Spleen (tissue), 11 donors: ENCODE measurements around the gene CCNI. TPM values are rescaled to one million over a fixed set of nuclear protein-coding genes. Genes with fewer than 3 reads are reported as not detected.

ENCODE experiments used
- DNase-seq: peaks from one replicate; pipeline ENCODE4 v3.0.0-alpha.2; 2020
- H3K27ac ChIP-seq, 8 donors: fragments of 200-600 bp; sonication (generic) in 7 of 8; 1 replicate in 4 of 8; 2 replicates in 4 of 8; pipeline versions ENCODE4 v1.5.0 to v1.8.0; 2016 to 2021; ENCODE audit warnings: inconsistent platforms in 4 of 8, mild to moderate bottlenecking in 4 of 8, moderate library complexity in 1 of 8
- H3K27me3 ChIP-seq, 7 donors: fragments of 200-600 bp; sonication (generic) in 6 of 7; replicated peaks in 1 of 7; 1 replicate in 4 of 7; 2 replicates in 3 of 7; pipeline versions ENCODE4 v1.5.0 to v1.8.0; 2016 to 2021; ENCODE audit warnings: inconsistent platforms in 3 of 7, mild to moderate bottlenecking in 1 of 7
- H3K36me3 ChIP-seq, 6 donors: fragments of 200-600 bp; sonication (generic) in 5 of 6; 1 replicate in 4 of 6; 2 replicates in 2 of 6; pipeline versions ENCODE4 v1.5.0 to v1.8.0; 2016 to 2021; ENCODE audit warnings: inconsistent platforms in 2 of 6
- H3K4me1 ChIP-seq, 6 donors: fragments of 200-600 bp; sonication (generic) in 5 of 6; 1 replicate in 3 of 6; 2 replicates in 3 of 6; pipeline versions ENCODE4 v1.5.0 to v1.8.0; 2016 to 2021; ENCODE audit warnings: inconsistent platforms in 3 of 6
- H3K4me3 ChIP-seq, 8 donors: fragments of 200-600 bp; sonication (generic) in 7 of 8; 1 replicate in 4 of 8; 2 replicates in 4 of 8; pipeline versions ENCODE4 v1.5.0 to v1.8.0; 2016 to 2021; ENCODE audit warnings: inconsistent platforms in 4 of 8, mild to moderate bottlenecking in 4 of 8, moderate library complexity in 2 of 8
- H3K9me3 ChIP-seq, 8 donors: fragments of 200-600 bp; sonication (generic) in 7 of 8; 1 replicate in 4 of 8; 2 replicates in 4 of 8; pipeline versions ENCODE4 v1.5.0 to v1.8.0; 2016 to 2021; ENCODE audit warnings: inconsistent platforms in 4 of 8
- CTCF ChIP-seq, 11 experiments: fragments of 200-600 bp in 7 of 11; fragments of 450-650 bp in 4 of 11; sonication (generic) in 4 of 11; IDR thresholded peaks in 8 of 11; conservative IDR thresholded peaks in 3 of 11; 1 replicate in 7 of 11; 2 replicates in 4 of 11; pipeline versions ENCODE4 v1.4.0 to v1.8.0; 2016 to 2021; ENCODE audit warnings: antibody characterized with exemption in 11 of 11, inconsistent platforms in 4 of 11, mild to moderate bottlenecking in 1 of 11
- POLR2A ChIP-seq, 3 donors: fragments of 450-650 bp; IDR thresholded peaks; one replicate each; pipeline ENCODE4 v1.5.1; 2017; ENCODE audit warnings: antibody characterized with exemption in 3 of 3, mild to moderate bottlenecking in 1 of 3
- POLR2AphosphoS5 ChIP-seq, 3 donors: sonication (generic); formaldehyde crosslinking; IDR thresholded peaks; one replicate each; pipeline ENCODE4 v1.5.1; 2017; ENCODE audit warnings: antibody characterized with exemption in 3 of 3
- WGBS, 5 donors: extraction: QIAGEN DNeasy Blood & Tissue Kit in 3 of 5; methylation state at CpG; one replicate each; pipeline versions ENCODE4 v1.1.5 to v1.1.7; 2013 to 2018; 5-methylcytosine and 5-hydroxymethylcytosine counted together
- intact Hi-C: fragments of 100-400 bp; cut with DNase I; formaldehyde crosslinking; loops from one replicate; pipeline ENCODE4 v1.15.0; 2023; ENCODE audit warnings: low total_unique reads
- polyA plus RNA-seq, 3 donors: library from polyadenylated mRNA; stranded (reverse); fragments of 200-250 nt; gene quantifications; one replicate each; pipeline ENCODE4 v1.2.1, GENCODE V29; 2013
- total RNA-seq, 7 donors: library from RNA; depleted of rRNA in 3 of 7; stranded (reverse); fragments of >200 nt in 3 of 7; fragmentation: NEBNext Ultra II Directional in 4 of 7; extraction: Animal tissue kit (Norgen Biotek cat#: 25700) in 4 of 7; gene quantifications; one replicate each; pipeline versions ENCODE4 v1.1.0 to v1.2.1, GENCODE V29; 2016 to 2021
- donor health status: healthy with polysubstance abuse.
- donor health status: DM: no; HTN: no; CAD: no; lungs with moderate emphysema.
- donor health status: DM: no; HTN: no; CAD: no.
- donor health status: Bipolar disorder and iron deficiency.
- donor health status: healthy.
- donor health status: DM: no; HTN: no; CAD: no.
- donor health status: DM: yes; HTN: yes; CAD: no.

Gene CCNI
- total and polyA plus RNA-seq, 10 donors: 88.8 to 312 (median 255) TPM

GRCh38 chr4:77047037-77047436 is 28.8 kb downstream of the CCNI start:
- intact Hi-C loops: no loop called here
- TF ChIP-seq CTCF (IDR thresholded peaks at IDR 0.05 in 8 of 11, conservative IDR thresholded peaks at IDR 0.05 in 3 of 11) (peak in 4 of 11 experiments; percentile 10 to 29 (median 20)), POLR2A (IDR thresholded peaks at IDR 0.05) (no peak)
- H3K4me3 ChIP-seq: no peak overlapping the region
- no peak for DNase-seq
- H3K4me1 ChIP-seq: peaks cover 0 to 5% (median 0%) of the 10 kb centered on the region in 6 donors
- no peaks in the 10 kb centered on the region for H3K27me3 ChIP-seq
- no peak overlapping the region for H3K27ac ChIP-seq
- H3K36me3 ChIP-seq: peaks cover 3 to 66% (median 46%) of the 10 kb centered on the region in 6 donors
- no peaks in the 10 kb centered on the region for H3K9me3 ChIP-seq

- H3K36me3 ChIP-seq: peaks cover 3 to 50% (median 33%) of the 10 kb centered on the region in 6 donors
- intact Hi-C loops: no loop called here
- no peak for TF ChIP-seq POLR2A (IDR thresholded peaks at IDR 0.05)
- TF ChIP-seq POLR2AphosphoS5 (IDR thresholded peaks at IDR 0.05): no peak
- no peak for TF ChIP-seq CTCF (IDR thresholded peaks at IDR 0.05 in 8 of 11, conservative IDR thresholded peaks at IDR 0.05 in 3 of 11)
- H3K4me3 ChIP-seq: no peak overlapping the region
- peaks cover 0 to 18% (median 3%) of the 10 kb centered on the region in 6 donors for H3K4me1 ChIP-seq
- H3K27ac ChIP-seq: no peak overlapping the region
- no peak for DNase-seq
- H3K9me3 ChIP-seq: no peaks in the 10 kb centered on the region
- WGBS, 5 donors: 79 to 97% (median 89%) methylated on average over 4 of the region's 4 CpGs
- H3K27me3 ChIP-seq: no peaks in the 10 kb centered on the region
Measured at GRCh38 chr4:77045490-77045889, 30.3 kb downstream of the CCNI start.

DNA sequence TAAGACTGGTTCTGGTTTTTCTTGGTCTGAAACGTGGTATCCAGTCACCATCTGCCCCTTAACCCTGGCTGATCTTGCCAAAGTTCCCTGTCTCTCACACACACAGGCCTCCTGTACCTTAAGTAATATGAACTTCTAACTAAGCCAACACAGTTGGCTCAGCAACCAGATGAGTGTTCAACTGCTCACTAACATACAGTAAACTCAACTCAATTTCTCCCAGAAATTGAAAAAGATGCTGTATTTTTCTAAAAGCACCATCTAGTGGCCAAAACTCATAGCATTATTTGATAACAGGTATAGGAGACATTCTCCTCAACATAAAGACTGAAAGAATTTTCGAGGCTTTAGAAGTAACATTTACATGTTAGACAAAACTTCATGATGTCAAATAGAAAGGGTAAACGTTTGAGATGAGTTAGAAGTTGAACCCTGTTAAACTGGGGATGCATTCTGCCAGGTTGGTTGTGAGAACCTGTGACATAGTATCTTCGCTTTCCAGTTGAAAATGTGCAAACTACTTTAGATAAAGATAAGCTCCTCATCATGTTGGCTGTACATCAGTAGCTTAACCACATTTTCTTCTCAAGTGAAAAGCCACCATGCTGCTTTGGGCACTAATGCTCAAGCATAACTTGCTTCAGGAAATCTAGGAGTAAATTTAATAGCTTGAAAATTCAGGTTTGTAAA is 31.2 kb downstream of the CCNI start:
- H3K4me3 ChIP-seq: no peak overlapping the region
- intact Hi-C loops: no loop called here
- 55 to 71% (median 64%) methylated on average over 4 of the region's 4 CpGs for WGBS, 5 donors
- DNase-seq: no peak
- H3K4me1 ChIP-seq: peaks cover 0 to 20% (median 4%) of the 10 kb centered on the region in 6 donors
- no peaks in the 10 kb centered on the region for H3K27me3 ChIP-seq
- TF ChIP-seq POLR2AphosphoS5 (IDR thresholded peaks at IDR 0.05) (no peak), CTCF (IDR thresholded peaks at IDR 0.05 in 8 of 11, conservative IDR thresholded peaks at IDR 0.05 in 3 of 11) (peak in 10 of 11 experiments; percentile 7 to 53 (median 40))
- H3K27ac ChIP-seq: peak overlapping the region in 1 of 8 donors; percentile 34
- peaks cover 3 to 47% (median 27%) of the 10 kb centered on the region in 6 donors for H3K36me3 ChIP-seq
- H3K9me3 ChIP-seq: no peaks in the 10 kb centered on the region

DNA sequence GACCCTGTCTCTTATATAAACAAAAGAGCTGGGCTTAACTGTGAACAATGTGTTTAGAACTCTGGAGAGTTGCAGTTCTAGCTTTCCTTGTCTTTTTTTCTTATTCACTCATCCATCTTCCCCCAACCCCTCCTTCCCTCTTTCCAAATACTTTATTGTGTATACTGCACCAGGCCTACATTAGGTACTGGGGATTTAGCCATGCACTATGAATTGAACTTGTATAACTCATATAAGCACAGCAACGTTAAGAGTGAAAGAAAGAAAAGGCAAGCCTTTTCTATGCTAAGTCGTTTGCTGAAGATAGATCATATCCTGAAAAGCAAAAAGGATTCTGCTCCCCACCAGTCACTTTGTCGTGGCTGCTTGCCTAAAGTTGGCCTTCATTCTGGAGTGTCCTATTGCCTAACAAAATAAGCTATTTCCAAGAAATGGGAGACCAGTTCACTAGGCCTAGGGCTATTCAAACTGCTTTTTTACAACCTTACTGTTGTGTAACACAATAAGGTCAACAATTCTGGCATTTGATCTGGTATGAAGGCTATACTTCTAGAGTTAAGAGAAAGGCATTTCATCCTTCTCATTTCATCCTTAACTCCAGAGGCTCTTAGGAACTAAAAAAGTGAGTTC is 32.2 kb downstream of the CCNI start:
- H3K27ac ChIP-seq: peak overlapping the region in 1 of 8 donors; percentile 14
- DNase-seq: no peak
- H3K27me3 ChIP-seq: no peaks in the 10 kb centered on the region
- intact Hi-C loops: no loop called here
- H3K36me3 ChIP-seq: peaks cover 3 to 47% (median 21%) of the 10 kb centered on the region in 6 donors
- no peaks in the 10 kb centered on the region for H3K9me3 ChIP-seq
- 67 to 92% (median 78%) methylated on average over 3 of the region's 3 CpGs for WGBS, 5 donors
- H3K4me3 ChIP-seq: no peak overlapping the region
- peaks cover 0 to 20% (median 4%) of the 10 kb centered on the region in 6 donors for H3K4me1 ChIP-seq
- TF ChIP-seq POLR2A (IDR thresholded peaks at IDR 0.05) (no peak), CTCF (IDR thresholded peaks at IDR 0.05 in 8 of 11, conservative IDR thresholded peaks at IDR 0.05 in 3 of 11) (no peak), POLR2AphosphoS5 (IDR thresholded peaks at IDR 0.05) (no peak)
